Mesenchymal stem cell (in vitro differentiated cells and primary cell): Measurements from ENCODE around the gene PPARA.

Experiments
- DNase-seq: peaks from one replicate; pipeline ENCODE4 v3.0.0-alpha.2; 2013
- H2AFZ ChIP-seq: one replicate; pipeline ENCODE4 v1.6.1; 2013; ENCODE audit warnings: low read depth, mild to moderate bottlenecking, control low read depth, inconsistent platforms, low read length, moderate library complexity
- H2AK5ac ChIP-seq: 2 replicates; pipeline ENCODE4 v1.6.1; 2013; ENCODE audit warnings: low read length, moderate library complexity, mild to moderate bottlenecking, inconsistent platforms; ENCODE audit not compliant: severe bottlenecking
- H2BK120ac ChIP-seq: one replicate; pipeline ENCODE4 v1.6.1; 2013; ENCODE audit warnings: low read depth, mild to moderate bottlenecking, inconsistent platforms, low read length, moderate library complexity
- H2BK12ac ChIP-seq, 2 experiments: one replicate each; pipeline ENCODE4 v1.6.1; 2013; ENCODE audit warnings: inconsistent platforms in 2 of 2, low read length in 2 of 2, mild to moderate bottlenecking in 2 of 2, moderate library complexity in 2 of 2, control low read depth in 1 of 2
- H2BK15ac ChIP-seq: one replicate; pipeline ENCODE4 v1.6.1; 2013; ENCODE audit warnings: mild to moderate bottlenecking, low read depth, inconsistent platforms; ENCODE audit not compliant: poor library complexity, severe bottlenecking
- H2BK5ac ChIP-seq: 2 replicates; pipeline ENCODE4 v1.6.1; 2013; ENCODE audit warnings: low read depth, mild to moderate bottlenecking, low read length, control low read depth, inconsistent platforms; ENCODE audit not compliant: poor library complexity, severe bottlenecking
- H3K14ac ChIP-seq, 2 experiments: one replicate each; pipeline ENCODE4 v1.6.1; 2013; ENCODE audit warnings: inconsistent platforms in 2 of 2, low read length in 2 of 2, control low read depth in 1 of 2, mild to moderate bottlenecking in 1 of 2, moderate library complexity in 1 of 2
- H3K18ac ChIP-seq, 2 experiments: one replicate each; pipeline ENCODE4 v1.6.1; 2013; ENCODE audit warnings: inconsistent platforms in 2 of 2, low read length in 2 of 2, control low read depth in 1 of 2, low read depth in 1 of 2, mild to moderate bottlenecking in 1 of 2
- H3K23ac ChIP-seq, 2 experiments: one replicate each; pipeline ENCODE4 v1.6.1; 2013; ENCODE audit warnings: inconsistent platforms in 2 of 2, low read length in 2 of 2, mild to moderate bottlenecking in 2 of 2, moderate library complexity in 2 of 2, control low read depth in 1 of 2
- H3K27ac ChIP-seq: 2 replicates; pipeline ENCODE4 v1.5.1; 2013; ENCODE audit warnings: mild to moderate bottlenecking, moderate library complexity, low read length, control low read depth, inconsistent platforms; ENCODE audit not compliant: poor library complexity, severe bottlenecking
- H3K27me3 ChIP-seq, 2 experiments: 2 replicates each; pipeline versions ENCODE4 v1.6.1 to v1.7.0; 2013; ENCODE audit warnings: low read length in 2 of 2, mild to moderate bottlenecking in 2 of 2, moderate library complexity in 2 of 2, control low read depth in 1 of 2, inconsistent platforms in 1 of 2; ENCODE audit not compliant: control insufficient read depth in 1 of 2, insufficient read depth in 1 of 2
- H3K36me3 ChIP-seq, 2 experiments: 2 replicates each; pipeline versions ENCODE4 v1.6.1 to v1.7.0; 2013; ENCODE audit warnings: low read length in 2 of 2, control low read depth in 1 of 2, inconsistent platforms in 1 of 2, low read depth in 1 of 2, mild to moderate bottlenecking in 1 of 2; ENCODE audit not compliant: insufficient read depth in 2 of 2, control insufficient read depth in 1 of 2
- H3K4ac ChIP-seq, 2 experiments: one replicate each; pipeline ENCODE4 v1.6.1; 2013; ENCODE audit warnings: inconsistent platforms in 2 of 2, low read length in 2 of 2, mild to moderate bottlenecking in 2 of 2, moderate library complexity in 2 of 2, control low read depth in 1 of 2, low read depth in 1 of 2
- H3K4me1 ChIP-seq: 2 replicates; pipeline ENCODE4 v1.6.1; 2013; ENCODE audit warnings: low read depth, low read length, control low read depth; ENCODE audit not compliant: control insufficient read depth, insufficient read depth
- H3K4me2 ChIP-seq: 2 replicates; pipeline ENCODE4 v1.6.1; 2013; ENCODE audit warnings: low read length, mild to moderate bottlenecking, inconsistent platforms; ENCODE audit not compliant: poor library complexity, severe bottlenecking
- H3K4me3 ChIP-seq, 2 experiments: 2 replicates each; pipeline versions ENCODE4 v1.5.1 to v1.7.0; 2013; ENCODE audit warnings: low read length in 2 of 2, mild to moderate bottlenecking in 2 of 2, control low read depth in 1 of 2, low read depth in 1 of 2; ENCODE audit not compliant: insufficient read depth in 1 of 2
- H3K79me1 ChIP-seq: replicated peaks from 2 replicates; pipeline ENCODE4 v1.6.1; 2013; ENCODE audit warnings: mild to moderate bottlenecking, control low read depth, low read length, inconsistent platforms; ENCODE audit not compliant: poor library complexity, severe bottlenecking
- H3K9ac ChIP-seq: 2 replicates; pipeline ENCODE4 v1.7.0; 2013; ENCODE audit warnings: mild to moderate bottlenecking, low read length, moderate library complexity
- H3K9me3 ChIP-seq: 2 replicates; pipeline ENCODE4 v1.7.0; 2013; ENCODE audit warnings: mild to moderate bottlenecking, low read length; ENCODE audit not compliant: control insufficient read depth
- H4K8ac ChIP-seq: one replicate; pipeline ENCODE4 v1.6.1; 2013; ENCODE audit warnings: inconsistent platforms, mild to moderate bottlenecking, low read length, moderate library complexity
- H4K91ac ChIP-seq: one replicate; pipeline ENCODE4 v1.6.1; 2013; ENCODE audit warnings: mild to moderate bottlenecking, low read length, inconsistent platforms
- WGBS: methylation state at CpG from one replicate; pipeline ENCODE4 v1.1.7; 2013; ENCODE audit warnings: mixed read lengths; 5-methylcytosine and 5-hydroxymethylcytosine counted together

Gene PPARA

GRCh38 chr22:46290843-46291785 is 140.8 kb downstream of the PPARA start:
- no peak overlapping the region for H2AK5ac ChIP-seq
- no peak overlapping the region for H4K91ac ChIP-seq
- H3K4me2 ChIP-seq: no peak overlapping the region
- H2BK15ac ChIP-seq: no peak overlapping the region
- H2BK12ac ChIP-seq: no peak overlapping the region
- peaks cover 24% of the 10 kb centered on the region for H3K4me1 ChIP-seq
- peaks cover 4% of the 10 kb centered on the region for H3K9me3 ChIP-seq
- 98% methylated on average over 20 of the region's 23 CpGs for WGBS
- no peak for DNase-seq
- H2AFZ ChIP-seq: no peak overlapping the region
- H3K18ac ChIP-seq: no peak overlapping the region
- H3K4ac ChIP-seq: no peak overlapping the region
- no peak overlapping the region for H4K8ac ChIP-seq
- H3K79me1 ChIP-seq: peaks cover 11% of the 10 kb centered on the region
- no peak overlapping the region for H3K27ac ChIP-seq
- H3K36me3 ChIP-seq: peaks cover 52 to 70% of the 10 kb centered on the region in 2 experiments
- no peak overlapping the region for H3K4me3 ChIP-seq
- H3K27me3 ChIP-seq: no peaks in the 10 kb centered on the region
- H3K23ac ChIP-seq: no peak overlapping the region
- no peak overlapping the region for H3K9ac ChIP-seq
- H2BK120ac ChIP-seq: no peak overlapping the region
- no peak overlapping the region for H3K14ac ChIP-seq
- no peak overlapping the region for H2BK5ac ChIP-seq

GRCh38 chr22:46292173-46292572 is 141.8 kb downstream of the PPARA start:
- Histone ChIP-seq H3K4me2 (no peak overlapping the region), H3K23ac (no peak overlapping the region), H2AK5ac (no peak overlapping the region), H2BK5ac (no peak overlapping the region), H4K91ac (no peak overlapping the region), H3K4ac (no peak overlapping the region), H3K4me1 (peaks cover 24% of the 10 kb centered on the region), H2BK120ac (no peak overlapping the region), H3K14ac (no peak overlapping the region), H3K4me3 (no peak overlapping the region), H3K9me3 (peaks cover 4% of the 10 kb centered on the region), H2BK15ac (no peak overlapping the region), H2AFZ (no peak overlapping the region), H3K18ac (no peak overlapping the region), H4K8ac (no peak overlapping the region), H3K27ac (no peak overlapping the region), H2BK12ac (no peak overlapping the region), H3K79me1 (peaks cover 17% of the 10 kb centered on the region), H3K36me3 (peaks cover 43 to 60% of the 10 kb centered on the region in 2 experiments), H3K9ac (no peak overlapping the region), H3K27me3 (no peaks in the 10 kb centered on the region)
- 91% methylated on average over 3 of the region's 3 CpGs for WGBS
- DNase-seq: no peak

GRCh38 chr22:46292732-46293131 is 142.4 kb downstream of the PPARA start:
- peaks cover 4% of the 10 kb centered on the region for H3K9me3 ChIP-seq
- H2BK15ac ChIP-seq: no peak overlapping the region
- H3K4me2 ChIP-seq: no peak overlapping the region
- no peak overlapping the region for H4K8ac ChIP-seq
- H2BK120ac ChIP-seq: no peak overlapping the region
- H2BK12ac ChIP-seq: no peak overlapping the region
- H3K79me1 ChIP-seq: peaks cover 20% of the 10 kb centered on the region
- H3K18ac ChIP-seq: no peak overlapping the region
- H3K4me3 ChIP-seq: no peak overlapping the region
- no peak overlapping the region for H3K4ac ChIP-seq
- no peak overlapping the region for H3K27ac ChIP-seq
- H3K4me1 ChIP-seq: peaks cover 23% of the 10 kb centered on the region
- no peak overlapping the region for H2AK5ac ChIP-seq
- no peak overlapping the region for H3K9ac ChIP-seq
- WGBS: 95% methylated on average over 14 of the region's 14 CpGs
- H3K27me3 ChIP-seq: no peaks in the 10 kb centered on the region
- H3K36me3 ChIP-seq: peaks cover 39 to 55% of the 10 kb centered on the region in 2 experiments
- H3K23ac ChIP-seq: no peak overlapping the region
- no peak overlapping the region for H2BK5ac ChIP-seq
- H3K14ac ChIP-seq: no peak overlapping the region
- H2AFZ ChIP-seq: no peak overlapping the region
- DNase-seq: no peak
- no peak overlapping the region for H4K91ac ChIP-seq
